Measurements from ENCODE around the gene PDHX. TPM values are rescaled to one million over a fixed set of nuclear protein-coding genes. Genes with fewer than 3 reads are reported as not detected.
A peak's percentile ranks its signal among the peaks of the same experiment; 100 is the strongest.

PDHX gene
- polyA plus RNA-seq (2012; ENCODE audit: insufficient read length, low read depth): 29.4 TPM

- TF ChIP-seq FOXP2 (optimal IDR thresholded peaks at IDR 0.05; ENCODE audit: borderline replicate concordance, extremely low read depth, extremely low read length, insufficient read depth) (peak; percentile 7), TAF1 (IDR thresholded peaks at IDR 0.05; ENCODE audit: borderline replicate concordance, insufficient read depth, low read length) (peak; percentile 91), SIN3A (IDR thresholded peaks at IDR 0.05; ENCODE audit: borderline replicate concordance, insufficient read depth, low read length) (no peak), POLR2AphosphoS5 (IDR thresholded peaks at IDR 0.05; ENCODE audit: low read depth, low read length) (peak; percentile 78; the same call in 1 of the 2 replicates)
- TF ChIP-seq, protein P1, sequence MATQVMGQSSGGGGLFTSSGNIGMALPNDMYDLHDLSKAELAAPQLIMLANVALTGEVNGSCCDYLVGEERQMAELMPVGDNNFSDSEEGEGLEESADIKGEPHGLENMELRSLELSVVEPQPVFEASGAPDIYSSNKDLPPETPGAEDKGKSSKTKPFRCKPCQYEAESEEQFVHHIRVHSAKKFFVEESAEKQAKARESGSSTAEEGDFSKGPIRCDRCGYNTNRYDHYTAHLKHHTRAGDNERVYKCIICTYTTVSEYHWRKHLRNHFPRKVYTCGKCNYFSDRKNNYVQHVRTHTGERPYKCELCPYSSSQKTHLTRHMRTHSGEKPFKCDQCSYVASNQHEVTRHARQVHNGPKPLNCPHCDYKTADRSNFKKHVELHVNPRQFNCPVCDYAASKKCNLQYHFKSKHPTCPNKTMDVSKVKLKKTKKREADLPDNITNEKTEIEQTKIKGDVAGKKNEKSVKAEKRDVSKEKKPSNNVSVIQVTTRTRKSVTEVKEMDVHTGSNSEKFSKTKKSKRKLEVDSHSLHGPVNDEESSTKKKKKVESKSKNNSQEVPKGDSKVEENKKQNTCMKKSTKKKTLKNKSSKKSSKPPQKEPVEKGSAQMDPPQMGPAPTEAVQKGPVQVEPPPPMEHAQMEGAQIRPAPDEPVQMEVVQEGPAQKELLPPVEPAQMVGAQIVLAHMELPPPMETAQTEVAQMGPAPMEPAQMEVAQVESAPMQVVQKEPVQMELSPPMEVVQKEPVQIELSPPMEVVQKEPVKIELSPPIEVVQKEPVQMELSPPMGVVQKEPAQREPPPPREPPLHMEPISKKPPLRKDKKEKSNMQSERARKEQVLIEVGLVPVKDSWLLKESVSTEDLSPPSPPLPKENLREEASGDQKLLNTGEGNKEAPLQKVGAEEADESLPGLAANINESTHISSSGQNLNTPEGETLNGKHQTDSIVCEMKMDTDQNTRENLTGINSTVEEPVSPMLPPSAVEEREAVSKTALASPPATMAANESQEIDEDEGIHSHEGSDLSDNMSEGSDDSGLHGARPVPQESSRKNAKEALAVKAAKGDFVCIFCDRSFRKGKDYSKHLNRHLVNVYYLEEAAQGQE (IDR thresholded peaks at IDR 0.05; ENCODE audit: insufficient read depth in 1 of 2, low read depth in 2 of 2, low read length in 2 of 2): no peak
These were observed at the start of gene PDHX, which contains the start of gene APIP for GRCh38 chr11:34916015-34916842. Gene PDHX, plus strand, starts transcription at chr11:34916618. Its CDS starts 38 bp downstream, at chr11:34916656. Gene APIP, minus strand, starts transcription at chr11:34916379. Its CDS starts 95 bp downstream, at chr11:34916284.

GRCh38 chr11:34869425-34869824 is 47.0 kb upstream of the PDHX start:
- TF ChIP-seq POLR2AphosphoS5 (IDR thresholded peaks at IDR 0.05; ENCODE audit: low read depth, low read length) (no peak), TAF1 (IDR thresholded peaks at IDR 0.05; ENCODE audit: borderline replicate concordance, insufficient read depth, low read length) (no peak), SIN3A (IDR thresholded peaks at IDR 0.05; ENCODE audit: borderline replicate concordance, insufficient read depth, low read length) (no peak), FOXP2 (optimal IDR thresholded peaks at IDR 0.05; ENCODE audit: borderline replicate concordance, extremely low read depth, extremely low read length, insufficient read depth) (no peak)
- TF ChIP-seq, protein P1 (IDR thresholded peaks at IDR 0.05; ENCODE audit: insufficient read depth in 1 of 2, low read depth in 2 of 2, low read length in 2 of 2): no peak

DNA sequence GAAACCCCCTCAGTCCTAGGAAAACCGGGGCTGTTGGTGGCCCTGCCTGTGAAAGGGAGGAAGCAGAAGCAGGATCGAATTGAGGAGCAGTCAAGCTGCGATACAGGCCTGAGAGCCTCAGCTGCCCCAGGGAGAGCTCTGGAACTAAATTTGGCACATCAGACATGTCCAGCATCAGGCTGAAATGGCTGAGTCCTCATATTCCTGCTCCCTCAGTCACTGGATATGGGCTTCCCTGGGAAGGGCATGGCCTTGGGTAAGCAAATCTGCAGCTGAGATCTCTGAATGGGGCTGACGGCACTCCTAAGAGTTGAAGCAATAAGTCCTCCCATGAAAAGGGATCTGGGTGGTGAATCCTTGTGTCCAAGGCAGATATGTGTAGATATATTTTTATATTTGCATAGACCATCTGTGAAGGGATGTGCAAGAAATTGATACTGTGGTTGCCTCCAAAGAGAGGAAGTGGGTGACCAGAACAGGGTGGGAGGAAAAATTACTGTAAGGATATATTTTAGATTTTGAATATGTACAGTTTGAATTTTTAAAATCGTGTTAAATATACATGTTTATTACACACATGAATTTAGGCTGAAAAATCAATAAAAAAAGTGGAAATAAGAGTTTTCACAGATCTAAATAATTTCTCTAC is 45.7 kb upstream of the PDHX start:
- TF ChIP-seq, protein P1 (IDR thresholded peaks at IDR 0.05; ENCODE audit: insufficient read depth in 1 of 2, low read depth in 2 of 2, low read length in 2 of 2): no peak
- TF ChIP-seq POLR2AphosphoS5 (IDR thresholded peaks at IDR 0.05; ENCODE audit: low read depth, low read length) (no peak), FOXP2 (optimal IDR thresholded peaks at IDR 0.05; ENCODE audit: borderline replicate concordance, extremely low read depth, extremely low read length, insufficient read depth) (no peak), SIN3A (IDR thresholded peaks at IDR 0.05; ENCODE audit: borderline replicate concordance, insufficient read depth, low read length) (no peak), TAF1 (IDR thresholded peaks at IDR 0.05; ENCODE audit: borderline replicate concordance, insufficient read depth, low read length) (no peak)

DNA sequence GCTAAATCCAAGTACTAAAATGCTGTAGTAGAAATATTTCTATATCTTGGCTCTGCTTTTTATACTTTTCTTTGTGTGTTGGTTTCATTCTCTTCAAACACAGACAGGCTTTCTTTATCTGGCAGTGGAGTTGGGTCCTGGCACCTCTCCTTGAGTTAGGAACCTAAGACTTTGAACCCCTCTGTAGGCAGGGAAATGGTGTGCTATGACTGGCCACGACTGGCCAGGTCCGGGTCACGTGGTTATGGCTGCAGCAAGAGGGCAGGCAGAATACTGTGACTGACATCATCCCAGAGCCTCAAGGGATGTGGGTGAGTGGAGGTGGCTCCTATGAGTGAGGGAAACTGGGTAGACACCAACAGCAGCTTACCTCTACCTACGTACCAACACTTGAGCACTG is 42.2 kb upstream of the PDHX start:
- TF ChIP-seq POLR2AphosphoS5 (IDR thresholded peaks at IDR 0.05; ENCODE audit: low read depth, low read length): no peak
- TF ChIP-seq, protein P1 (IDR thresholded peaks at IDR 0.05; ENCODE audit: insufficient read depth in 1 of 2, low read depth in 2 of 2, low read length in 2 of 2): no peak
- TF ChIP-seq TAF1 (IDR thresholded peaks at IDR 0.05; ENCODE audit: borderline replicate concordance, insufficient read depth, low read length): no peak
- no peak for TF ChIP-seq FOXP2 (optimal IDR thresholded peaks at IDR 0.05; ENCODE audit: borderline replicate concordance, extremely low read depth, extremely low read length, insufficient read depth)
- no peak for TF ChIP-seq SIN3A (IDR thresholded peaks at IDR 0.05; ENCODE audit: borderline replicate concordance, insufficient read depth, low read length)
